Amniotic epithelial cell (primary cell): Measurements from ENCODE around the gene PEX3.
"Not testable (repeated sequence)": the region's sequence is repeated elsewhere in the genome, so short reads cannot be mapped to it uniquely, and the experiment has no call there.

ENCODE experiments used
- DNase-seq: peaks from one replicate; pipeline ENCODE4 v3.0.0-alpha.2; 2010; ENCODE audit warnings: low read depth

Gene PEX3

GRCh38 chr6:143450453-143451371 lies at the start of gene PEX3, which contains the start of gene ADAT2:
Gene PEX3, plus strand, starts transcription at chr6:143450805. Its CDS starts 238 bp downstream, at chr6:143451043.
Gene ADAT2, minus strand, starts transcription at chr6:143450695. Its CDS starts 37 bp downstream, at chr6:143450658.
- DNase-seq, result peak; percentile 91

DNA sequence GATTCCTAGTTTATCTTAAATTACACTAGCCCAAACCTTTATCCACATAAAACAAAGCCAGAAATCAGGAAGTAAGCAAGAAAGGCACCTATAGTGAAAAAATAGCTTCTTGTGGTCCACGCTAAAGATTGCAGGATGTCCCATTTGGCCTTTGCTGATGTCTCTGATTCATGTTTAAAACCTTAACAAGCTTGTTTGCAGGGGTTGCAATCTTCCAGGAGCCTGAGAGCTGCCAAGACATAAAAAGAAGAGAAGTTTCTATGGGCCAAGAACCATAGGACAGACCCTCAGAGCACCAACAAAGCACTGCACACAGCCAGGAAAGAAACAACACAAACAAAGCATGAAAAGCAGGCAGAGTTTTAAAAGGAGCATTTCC lies 49.5 kb upstream of the PEX3 start:
- DNase-seq, result no peak

- no peak for DNase-seq
Measured at GRCh38 chr6:143401636-143402370, 48.8 kb upstream of the PEX3 start.

DNA sequence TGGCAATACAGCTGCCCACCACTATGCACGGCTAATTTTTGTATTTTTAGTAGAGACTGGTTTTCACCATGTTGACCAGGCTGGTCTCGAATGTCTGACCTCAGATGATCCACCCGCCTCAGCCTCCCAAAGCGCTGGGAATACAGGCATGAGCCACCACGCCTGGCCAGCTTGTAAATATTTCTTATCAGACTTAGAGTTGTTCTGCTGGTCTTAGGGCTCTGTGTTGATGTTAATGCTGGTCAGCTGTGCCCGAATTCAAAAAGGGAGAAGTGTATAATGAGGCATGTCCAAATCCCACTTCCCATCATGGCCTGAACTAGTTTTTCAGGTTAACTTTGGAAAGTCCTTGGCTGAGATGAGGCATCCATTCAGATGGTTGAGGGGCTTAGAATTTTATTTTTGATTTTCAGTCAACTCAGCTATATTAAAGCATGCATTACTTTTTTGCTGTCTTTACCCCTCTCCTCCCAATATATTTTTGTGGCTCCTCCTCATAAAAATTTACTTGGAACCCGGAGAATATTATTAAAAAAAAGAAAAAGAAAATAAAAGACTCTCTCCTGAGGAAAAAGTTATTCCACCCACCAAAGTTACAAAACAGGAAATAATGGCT lies 47.8 kb upstream of the PEX3 start:
- DNase-seq, result no peak

GRCh38 chr6:143405373-143406154 lies 45.0 kb upstream of the PEX3 start:
- peak; percentile 84 for DNase-seq

GRCh38 chr6:143406673-143407072 lies 43.9 kb upstream of the PEX3 start:
- DNase-seq, result no peak

- DNase-seq, result no peak
Measured at GRCh38 chr6:143408151-143408786, 42.3 kb upstream of the PEX3 start.

- DNase-seq, result no peak
Measured at GRCh38 chr6:143408787-143409162, 41.8 kb upstream of the PEX3 start.

GRCh38 chr6:143410859-143411270 lies 39.7 kb upstream of the PEX3 start:
- DNase-seq, result peak; percentile 54

- DNase-seq, result no peak
Measured at GRCh38 chr6:143414769-143415168, 35.8 kb upstream of the PEX3 start.

GRCh38 chr6:143419526-143419925 lies 31.1 kb upstream of the PEX3 start:
- no peak for DNase-seq

GRCh38 chr6:143426026-143426425 lies 24.6 kb upstream of the PEX3 start:
- DNase-seq, result no peak

DNA sequence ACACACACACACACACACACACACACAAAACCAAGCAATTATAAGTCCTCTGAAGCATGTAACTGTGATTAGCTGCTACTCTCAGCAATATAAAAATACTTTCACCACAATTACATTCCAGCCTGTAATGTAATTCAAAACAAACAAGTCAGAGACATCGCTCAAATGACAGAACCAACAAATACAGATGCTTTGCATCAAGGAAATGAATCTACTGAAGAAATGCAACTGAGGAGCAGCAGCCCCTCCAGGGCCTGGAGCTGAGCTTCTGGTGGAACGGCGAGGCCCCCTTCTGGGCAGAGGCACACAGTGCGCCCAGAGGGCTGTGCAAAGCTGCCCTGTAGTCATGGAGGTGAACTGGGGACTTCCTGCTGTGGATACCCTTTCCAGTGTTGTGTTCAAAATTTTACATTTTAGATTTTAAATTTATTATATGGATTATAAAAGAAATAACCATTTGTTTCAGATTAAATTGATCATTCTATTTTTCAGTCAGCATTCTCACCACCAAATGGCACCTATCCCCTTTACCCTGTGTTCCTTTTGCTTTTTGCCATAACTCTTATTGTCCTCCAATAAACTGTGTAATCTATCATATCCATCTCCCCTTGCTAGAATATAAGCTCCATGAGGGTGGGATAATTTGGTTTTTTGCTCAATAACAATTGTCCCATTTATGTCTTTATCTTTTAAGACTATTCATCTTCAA lies 23.3 kb upstream of the PEX3 start:
- DNase-seq, result peak; percentile 80

GRCh38 chr6:143429970-143430369 lies 20.6 kb upstream of the PEX3 start:
- no peak for DNase-seq

DNA sequence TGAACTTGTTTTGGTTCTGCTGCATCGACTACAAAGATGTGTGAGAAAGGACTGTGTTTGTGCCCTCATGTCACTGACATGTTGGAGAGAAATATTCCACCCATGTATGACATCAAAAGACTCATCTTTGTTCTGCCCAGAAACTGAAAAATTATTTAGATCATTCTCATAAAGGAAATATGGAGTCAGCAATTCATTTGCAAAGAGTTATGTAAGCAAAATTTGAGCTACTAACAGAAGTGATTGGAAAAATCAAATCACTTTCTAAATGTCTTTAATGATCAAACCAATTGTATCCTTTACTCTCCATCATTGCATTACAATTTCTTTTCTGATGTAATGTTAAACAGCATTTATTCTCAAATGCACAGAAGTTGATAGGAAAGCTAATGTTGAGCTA lies 19.4 kb upstream of the PEX3 start:
- no peak for DNase-seq

GRCh38 chr6:143432588-143432987 lies 18.0 kb upstream of the PEX3 start:
- DNase-seq, result no peak

DNA sequence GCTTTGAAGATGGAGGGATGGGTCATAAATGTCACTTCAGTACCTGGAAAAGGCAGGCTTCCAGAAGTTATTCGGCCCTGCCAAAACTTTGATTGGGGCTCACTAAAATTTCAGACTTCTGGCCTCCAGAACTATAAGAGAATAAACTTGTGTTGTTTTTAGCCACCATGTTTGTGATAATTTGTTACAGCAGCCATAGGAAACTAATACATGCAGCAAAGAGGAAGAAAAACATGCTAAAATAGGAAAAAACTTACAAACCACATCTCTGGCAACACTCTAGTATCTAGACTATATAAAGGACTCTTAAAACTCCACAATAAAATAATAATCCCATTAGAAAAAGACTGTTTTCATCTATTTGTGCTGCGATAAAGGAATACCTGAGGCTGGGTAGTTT lies 9.6 kb upstream of the PEX3 start:
- no peak for DNase-seq

DNA sequence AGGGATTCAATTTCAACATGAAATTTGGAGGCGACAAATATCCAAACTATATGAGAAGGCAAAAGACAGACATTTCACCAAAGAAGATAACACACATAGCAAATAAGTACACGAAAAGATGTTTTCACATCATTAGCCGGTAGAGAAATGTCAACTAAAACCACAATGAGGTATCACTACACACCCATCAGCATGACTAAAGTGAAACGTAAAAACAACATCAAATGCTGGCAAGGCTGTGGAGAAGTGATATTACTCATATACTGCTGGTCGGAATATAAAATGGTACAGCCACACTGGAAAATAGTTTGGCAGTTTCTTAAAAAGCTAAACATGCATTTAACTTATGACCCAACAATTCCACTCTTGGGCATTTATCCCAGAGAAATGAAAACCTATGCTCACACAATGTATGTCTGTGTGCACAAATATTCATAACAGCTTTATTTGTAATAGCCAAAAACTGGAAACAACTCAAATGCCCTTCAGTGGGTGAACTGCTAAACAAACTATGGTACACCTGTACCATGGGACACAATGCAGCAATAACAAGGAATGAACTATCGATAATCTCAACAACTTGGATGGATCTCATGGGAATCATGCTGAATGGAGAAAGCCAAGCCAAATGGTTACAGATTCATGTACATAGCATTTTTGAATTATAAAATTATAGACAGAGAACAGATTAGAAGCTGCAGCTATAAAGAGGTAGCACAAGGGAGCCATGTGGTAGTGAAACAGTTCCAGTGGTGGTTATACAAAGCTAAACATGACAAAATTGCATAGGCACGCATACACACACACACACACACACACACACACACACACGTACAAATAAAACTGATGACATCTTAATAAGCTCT lies 8.7 kb upstream of the PEX3 start:
- peak; percentile 37 for DNase-seq

- DNase-seq, result no peak
Measured at GRCh38 chr6:143443096-143443495, 7.5 kb upstream of the PEX3 start.

DNA sequence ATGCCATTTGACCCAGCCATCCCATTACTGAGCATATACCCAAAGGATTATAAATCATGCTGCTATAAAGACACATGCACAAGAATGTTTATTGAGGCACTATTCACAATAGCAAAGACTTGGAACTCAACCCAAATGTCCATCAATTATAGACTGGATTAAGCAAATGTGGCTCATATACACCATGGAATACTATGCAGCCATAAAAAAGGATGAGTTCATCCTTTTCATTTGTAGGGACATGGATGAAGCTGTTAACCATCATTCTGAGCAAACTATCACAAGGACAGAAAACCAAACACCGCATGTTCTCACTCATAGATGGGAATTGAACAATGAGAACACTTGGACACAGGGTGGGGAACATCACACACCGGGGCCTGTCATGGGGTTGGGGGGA lies 2.7 kb upstream of the PEX3 start:
- DNase-seq, result not testable (repeated sequence)
